Coronary artery (tissue), 2 donors: Measurements from ENCODE around the gene FSTL4.

Source experiments
- DNase-seq: peaks from one replicate; pipeline ENCODE4 v3.0.0-alpha.2; 2017; ENCODE audit warnings: low spot score
- H3K27ac ChIP-seq, 2 donors: fragments of 200-600 bp; sonication (generic); one replicate each; pipeline ENCODE4 v1.5.1; 2016 to 2019
- H3K4me3 ChIP-seq: fragments of 200-600 bp; sonication (generic); 2 replicates; pipeline ENCODE4 v1.5.1; 2016; ENCODE audit warnings: mild to moderate bottlenecking, moderate library complexity
- TF ChIP-seq, protein P1 (sequence below): fragments of 200-600 bp; sonication (generic); IDR thresholded peaks from one replicate; pipeline ENCODE4 v1.5.1; 2019; ENCODE audit warnings: antibody characterized with exemption

FSTL4 gene

DNA sequence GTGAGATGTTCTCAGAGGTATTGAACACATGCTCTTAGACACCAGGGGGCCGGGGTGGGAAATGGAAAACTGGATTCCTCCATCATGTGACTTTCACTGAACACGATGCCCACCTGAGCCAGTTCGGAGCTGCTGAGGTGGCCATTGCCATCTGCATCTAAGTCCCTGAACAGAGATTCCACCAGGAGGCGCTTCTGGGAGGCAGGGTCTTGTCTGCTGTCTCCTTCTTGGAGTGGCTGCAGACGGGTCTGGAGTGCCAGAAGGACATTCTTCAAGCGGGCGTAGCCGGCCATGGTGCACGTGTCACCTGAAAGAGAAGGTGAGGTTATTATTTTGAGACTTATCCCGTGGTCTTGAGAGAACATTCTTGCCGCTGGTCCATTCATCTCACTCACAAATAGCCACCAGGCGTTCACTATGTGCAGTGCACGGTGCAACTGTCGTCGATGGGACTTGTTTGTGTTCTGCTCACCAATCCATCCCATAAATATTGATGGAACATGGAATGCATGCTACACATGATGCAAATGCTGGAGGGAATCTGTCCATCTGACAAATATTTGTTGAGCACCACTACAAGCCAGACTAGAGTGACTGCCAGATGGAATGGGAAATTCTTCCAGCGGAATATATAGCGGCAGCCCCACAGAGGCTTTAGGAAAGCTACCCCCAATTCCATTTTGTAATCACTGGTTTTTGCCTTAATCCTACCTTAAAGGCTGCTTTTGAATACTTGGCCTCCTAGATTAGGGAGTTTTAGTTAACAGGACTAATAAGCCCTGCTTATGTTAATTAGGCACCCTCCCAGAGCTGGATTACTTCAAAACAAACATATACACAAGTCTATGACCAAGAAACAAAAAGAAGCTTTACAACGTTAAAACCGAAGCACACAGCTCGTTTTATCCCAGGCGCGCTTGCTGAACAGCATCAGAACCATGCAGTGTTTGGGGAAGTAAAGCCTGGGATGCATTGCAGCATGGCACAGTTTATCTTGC, 295.7 kb downstream of the FSTL4 start:
- no peak for DNase-seq
- H3K4me3 ChIP-seq = no peak overlapping the region
- no peak overlapping the region for H3K27ac ChIP-seq
- TF ChIP-seq, protein P1, sequence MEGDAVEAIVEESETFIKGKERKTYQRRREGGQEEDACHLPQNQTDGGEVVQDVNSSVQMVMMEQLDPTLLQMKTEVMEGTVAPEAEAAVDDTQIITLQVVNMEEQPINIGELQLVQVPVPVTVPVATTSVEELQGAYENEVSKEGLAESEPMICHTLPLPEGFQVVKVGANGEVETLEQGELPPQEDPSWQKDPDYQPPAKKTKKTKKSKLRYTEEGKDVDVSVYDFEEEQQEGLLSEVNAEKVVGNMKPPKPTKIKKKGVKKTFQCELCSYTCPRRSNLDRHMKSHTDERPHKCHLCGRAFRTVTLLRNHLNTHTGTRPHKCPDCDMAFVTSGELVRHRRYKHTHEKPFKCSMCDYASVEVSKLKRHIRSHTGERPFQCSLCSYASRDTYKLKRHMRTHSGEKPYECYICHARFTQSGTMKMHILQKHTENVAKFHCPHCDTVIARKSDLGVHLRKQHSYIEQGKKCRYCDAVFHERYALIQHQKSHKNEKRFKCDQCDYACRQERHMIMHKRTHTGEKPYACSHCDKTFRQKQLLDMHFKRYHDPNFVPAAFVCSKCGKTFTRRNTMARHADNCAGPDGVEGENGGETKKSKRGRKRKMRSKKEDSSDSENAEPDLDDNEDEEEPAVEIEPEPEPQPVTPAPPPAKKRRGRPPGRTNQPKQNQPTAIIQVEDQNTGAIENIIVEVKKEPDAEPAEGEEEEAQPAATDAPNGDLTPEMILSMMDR = no peak

DNA sequence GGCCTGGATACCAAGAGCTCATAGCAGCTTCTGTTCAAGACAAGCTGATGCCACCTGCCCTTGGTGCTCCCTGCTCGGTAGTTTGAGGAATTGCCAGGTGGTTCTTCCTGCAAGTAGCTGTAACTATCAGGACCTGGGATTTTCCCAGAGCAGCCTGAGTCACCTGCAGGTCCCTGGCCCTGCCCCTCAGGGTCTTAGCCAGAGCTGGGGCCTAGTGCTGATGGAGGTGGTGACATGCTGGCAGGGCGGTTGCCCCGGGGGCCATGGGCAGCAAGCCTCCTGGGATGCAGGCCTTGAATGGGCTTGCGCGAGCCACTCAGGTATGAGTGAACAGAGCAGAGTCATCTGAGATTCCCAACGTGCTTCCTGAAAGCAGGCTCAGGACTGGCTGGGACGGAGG, 298.3 kb downstream of the FSTL4 start:
- Histone ChIP-seq H3K4me3 (no peak overlapping the region), H3K27ac (no peak overlapping the region)
- DNase-seq = no peak
- TF ChIP-seq, protein P1 = no peak

DNA sequence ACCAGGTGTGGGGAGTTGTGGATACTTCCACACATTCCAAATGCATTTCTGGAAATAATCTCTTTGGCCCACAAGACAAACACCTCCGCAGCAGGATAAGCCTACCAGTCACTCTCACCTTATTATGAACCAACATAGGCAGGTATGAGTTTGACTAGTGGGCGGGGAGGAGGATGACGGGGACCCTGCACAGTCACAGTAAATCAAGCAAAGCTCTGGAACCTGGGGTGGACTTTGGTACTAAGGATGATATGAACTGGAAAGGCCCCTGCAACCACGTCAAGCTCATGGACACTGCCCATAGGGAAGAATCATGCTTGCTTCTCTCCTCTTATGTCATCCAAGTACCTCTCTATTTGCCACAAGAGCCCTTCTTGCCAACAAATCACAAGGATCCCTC, 301.2 kb downstream of the FSTL4 start:
- no peak overlapping the region for H3K27ac ChIP-seq
- TF ChIP-seq, protein P1 = no peak
- no peak for DNase-seq
- H3K4me3 ChIP-seq = no peak overlapping the region

DNA sequence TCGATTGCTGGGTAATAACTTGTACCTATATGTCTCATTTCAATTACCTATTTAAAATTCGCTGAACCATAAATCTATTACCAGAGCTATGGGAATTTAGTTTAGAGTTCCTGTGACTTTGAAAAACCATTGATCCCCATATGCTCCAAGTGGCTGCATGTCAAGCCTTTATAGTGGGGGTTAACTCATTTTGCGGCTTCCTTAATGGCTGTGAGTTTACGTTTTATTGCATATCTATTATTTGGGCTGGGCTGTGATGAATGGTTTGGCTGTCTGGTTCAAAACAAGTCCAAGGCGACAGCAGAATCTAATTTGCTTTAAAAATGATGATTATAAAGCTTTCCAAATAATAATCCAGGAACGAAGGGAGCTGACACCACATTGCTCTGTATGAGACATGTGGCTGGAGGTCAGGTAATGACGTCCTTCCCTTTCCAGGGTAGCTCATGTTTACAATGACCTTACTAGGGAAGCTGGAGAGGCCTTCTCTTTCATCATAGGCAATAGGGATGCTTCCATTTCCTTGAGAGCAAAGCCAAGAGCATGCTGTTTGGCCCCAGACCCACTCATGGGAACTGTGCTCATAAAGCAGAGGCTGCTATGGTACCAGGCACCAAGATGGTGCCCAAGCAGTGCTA, 302.2 kb downstream of the FSTL4 start:
- Histone ChIP-seq H3K4me3 (no peak overlapping the region), H3K27ac (no peak overlapping the region)
- DNase-seq = no peak
- TF ChIP-seq, protein P1 = no peak

DNA sequence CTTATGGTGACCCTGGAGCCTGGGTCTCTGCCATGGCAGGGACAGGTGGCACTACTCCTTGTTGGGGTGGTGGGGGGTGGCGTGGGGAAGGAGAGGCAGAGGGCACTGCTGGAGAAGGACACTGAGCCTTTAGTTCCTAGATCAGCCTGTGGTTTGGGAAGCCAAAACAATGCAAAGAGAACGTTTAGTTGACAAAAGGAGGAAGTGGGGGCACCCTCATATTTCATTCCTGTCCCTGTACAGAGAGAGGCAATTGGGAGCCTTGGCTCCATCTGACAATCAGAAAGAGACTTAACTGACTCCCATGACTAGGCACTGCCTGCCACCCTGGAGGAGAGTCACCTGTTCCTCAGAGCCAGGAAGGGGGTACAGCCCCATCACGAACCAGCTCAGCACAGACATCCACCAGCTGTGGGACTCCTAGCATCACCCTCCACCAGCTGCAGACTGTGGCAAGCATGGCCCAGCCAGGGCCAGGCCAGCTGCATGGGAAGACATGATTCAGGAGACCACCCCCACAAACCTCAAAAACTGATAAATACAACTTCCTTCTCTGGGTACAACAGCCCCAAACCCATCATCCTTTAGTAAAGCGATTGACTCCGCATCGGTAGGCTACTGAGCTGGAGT, 303.1 kb downstream of the FSTL4 start:
- TF ChIP-seq, protein P1 = no peak
- Histone ChIP-seq H3K4me3 (no peak overlapping the region), H3K27ac (no peak overlapping the region)
- DNase-seq = no peak

DNA sequence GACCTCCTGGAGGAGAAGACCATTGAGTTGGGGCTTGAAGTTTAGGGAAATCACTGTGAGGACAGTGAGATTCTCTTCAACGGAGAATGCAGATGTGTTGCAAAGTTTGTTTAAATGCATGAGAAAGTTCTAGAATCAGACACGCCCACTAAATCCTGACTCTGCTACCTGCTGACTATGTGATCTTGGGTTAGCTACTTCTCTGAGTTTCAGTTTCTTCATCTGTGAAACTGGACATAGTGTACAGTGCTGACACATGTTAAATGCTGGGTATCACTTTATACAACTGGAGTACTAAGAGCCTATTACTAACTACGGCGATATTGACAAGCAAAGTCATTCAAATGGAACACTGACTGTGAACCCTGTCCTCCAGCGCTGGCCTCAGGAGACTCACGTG, 305.1 kb downstream of the FSTL4 start:
- TF ChIP-seq, protein P1 = no peak
- no peak overlapping the region for H3K4me3 ChIP-seq
- H3K27ac ChIP-seq = no peak overlapping the region
- DNase-seq = no peak
